22Rv1 (cell line): ENCODE data around the gene CFAP298.

ENCODE experiments used
- ZFX ChIP-seq: fragments of 450-650 bp; IDR thresholded peaks from 2 replicates; pipeline ENCODE4 v1.6.1; 2017; ENCODE audit warnings: antibody characterized with exemption, borderline replicate concordance
- TF ChIP-seq, protein P1 (sequence below): fragments of 450-650 bp; IDR thresholded peaks from 2 replicates; pipeline ENCODE4 v1.5.1; 2017; ENCODE audit warnings: mild to moderate bottlenecking

DNA sequence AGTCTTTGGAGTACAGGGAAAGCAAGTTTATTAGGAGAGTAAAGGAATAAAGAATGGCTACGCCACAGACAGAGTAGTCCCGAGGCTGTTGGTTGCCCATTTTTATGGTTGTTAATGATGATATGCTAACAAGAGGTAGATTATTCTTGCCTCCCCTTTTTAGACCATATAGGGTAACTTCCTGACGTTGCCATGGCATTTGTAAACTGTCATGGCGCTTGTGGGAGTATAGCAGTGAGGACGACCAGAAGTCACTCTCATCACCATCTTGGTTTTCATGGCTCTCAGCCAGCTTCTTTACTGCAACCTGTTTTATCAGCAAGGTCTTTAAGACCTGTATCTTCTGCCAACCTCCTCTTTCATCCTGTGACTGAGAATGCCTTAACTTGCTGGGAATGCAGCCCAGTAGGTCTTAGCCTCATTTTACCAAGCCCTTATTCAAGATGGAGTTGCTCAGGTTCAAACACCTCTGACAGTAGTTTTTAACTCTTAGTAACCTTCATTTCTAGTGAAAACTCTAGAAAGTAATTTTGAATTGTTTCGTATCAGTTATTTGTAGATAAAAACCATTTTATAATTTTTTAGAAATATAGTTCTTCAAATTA lies 53.1 kb downstream of the CFAP298 start:
- TF ChIP-seq, protein P1, sequence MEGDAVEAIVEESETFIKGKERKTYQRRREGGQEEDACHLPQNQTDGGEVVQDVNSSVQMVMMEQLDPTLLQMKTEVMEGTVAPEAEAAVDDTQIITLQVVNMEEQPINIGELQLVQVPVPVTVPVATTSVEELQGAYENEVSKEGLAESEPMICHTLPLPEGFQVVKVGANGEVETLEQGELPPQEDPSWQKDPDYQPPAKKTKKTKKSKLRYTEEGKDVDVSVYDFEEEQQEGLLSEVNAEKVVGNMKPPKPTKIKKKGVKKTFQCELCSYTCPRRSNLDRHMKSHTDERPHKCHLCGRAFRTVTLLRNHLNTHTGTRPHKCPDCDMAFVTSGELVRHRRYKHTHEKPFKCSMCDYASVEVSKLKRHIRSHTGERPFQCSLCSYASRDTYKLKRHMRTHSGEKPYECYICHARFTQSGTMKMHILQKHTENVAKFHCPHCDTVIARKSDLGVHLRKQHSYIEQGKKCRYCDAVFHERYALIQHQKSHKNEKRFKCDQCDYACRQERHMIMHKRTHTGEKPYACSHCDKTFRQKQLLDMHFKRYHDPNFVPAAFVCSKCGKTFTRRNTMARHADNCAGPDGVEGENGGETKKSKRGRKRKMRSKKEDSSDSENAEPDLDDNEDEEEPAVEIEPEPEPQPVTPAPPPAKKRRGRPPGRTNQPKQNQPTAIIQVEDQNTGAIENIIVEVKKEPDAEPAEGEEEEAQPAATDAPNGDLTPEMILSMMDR: no peak
- TF ChIP-seq ZFX: no peak
